Smooth muscle cell (in vitro differentiated cells): ENCODE results near the gene DIP2A. TPM values are rescaled to one million over a fixed set of nuclear protein-coding genes. Genes with fewer than 3 reads are reported as not detected.

Experiments
- DNase-seq: peaks from one replicate; lab custom pipeline; 2025; ENCODE audit not compliant: unreplicated experiment; lab: John Stamatoyannopoulos, UW
- H2AFZ ChIP-seq: fragments of 200-600 bp; sonication (generic); 2 replicates; pipeline ENCODE4 v1.6.0; 2016; ENCODE audit warnings: antibody characterized with exemption, low read depth, mild to moderate bottlenecking
- H3F3A ChIP-seq: fragments of 200-600 bp; sonication (generic); 2 replicates; pipeline ENCODE4 v1.6.0; 2017; ENCODE audit warnings: antibody characterized with exemption, low read depth
- H3K27ac ChIP-seq: fragments of 200-600 bp; sonication (generic); 2 replicates; pipeline ENCODE4 v1.5.1; 2016; ENCODE audit warnings: low read depth, mild to moderate bottlenecking
- H3K27me3 ChIP-seq: fragments of 200-600 bp; sonication (generic); 2 replicates; pipeline ENCODE4 v1.6.1; 2016; ENCODE audit warnings: low read depth, mild to moderate bottlenecking
- H3K36me3 ChIP-seq: fragments of 200-600 bp; sonication (generic); 2 replicates; pipeline ENCODE4 v1.5.1; 2016; ENCODE audit warnings: low read depth
- H3K4me1 ChIP-seq: fragments of 200-600 bp; sonication (generic); 2 replicates; pipeline ENCODE4 v1.5.1; 2016; ENCODE audit warnings: low read depth
- H3K4me2 ChIP-seq: fragments of 200-600 bp; sonication (generic); 2 replicates; pipeline ENCODE4 v1.6.0; 2016; ENCODE audit warnings: mild to moderate bottlenecking
- H3K4me3 ChIP-seq: fragments of 200-600 bp; sonication (generic); 2 replicates; pipeline ENCODE4 v1.5.1; 2016; ENCODE audit warnings: mild to moderate bottlenecking
- H3K79me2 ChIP-seq: fragments of 200-600 bp; sonication (generic); 2 replicates; pipeline ENCODE4 v1.6.0; 2016; ENCODE audit warnings: low read depth, mild to moderate bottlenecking
- H3K9ac ChIP-seq: fragments of 200-600 bp; sonication (generic); 2 replicates; pipeline ENCODE4 v1.6.0; 2016; ENCODE audit warnings: low read depth
- H3K9me3 ChIP-seq: fragments of 200-600 bp; sonication (generic); replicated peaks from 2 replicates; pipeline ENCODE4 v1.5.1; 2016; ENCODE audit warnings: low read depth
- H4K20me1 ChIP-seq: fragments of 200-600 bp; sonication (generic); 2 replicates; pipeline ENCODE4 v1.6.0; 2016; ENCODE audit warnings: low read depth
- CTCF ChIP-seq: fragments of 200-600 bp; sonication (generic); IDR thresholded peaks from 2 replicates; pipeline ENCODE4 v1.5.1; 2017; ENCODE audit warnings: borderline replicate concordance, mild to moderate bottlenecking, antibody characterized with exemption; ENCODE audit not compliant: insufficient read depth, poor library complexity, severe bottlenecking
- WGBS: methylation state at CpG from one replicate; pipeline ENCODE4 v1.1.7; 2016; ENCODE audit warnings: low lambda C conversion rate; 5-methylcytosine and 5-hydroxymethylcytosine counted together
- polyA plus RNA-seq: library from polyadenylated mRNA; unstranded; fragments of >200 nt; fragmentation: Nextera tagmentation; extraction: Ambion mirVana; gene quantifications from 2 replicates; pipeline ENCODE4 v1.2.1, GENCODE V29; 2016
- total RNA-seq: library from RNA; depleted of rRNA; stranded (reverse); fragments of >200 nt; gene quantifications from 2 replicates; pipeline ENCODE4 v1.2.3, GENCODE V29; 2014

Gene DIP2A
- total and polyA plus RNA-seq, 2 experiments from 2014 or later = 11.5 to 24.8 TPM

DNA sequence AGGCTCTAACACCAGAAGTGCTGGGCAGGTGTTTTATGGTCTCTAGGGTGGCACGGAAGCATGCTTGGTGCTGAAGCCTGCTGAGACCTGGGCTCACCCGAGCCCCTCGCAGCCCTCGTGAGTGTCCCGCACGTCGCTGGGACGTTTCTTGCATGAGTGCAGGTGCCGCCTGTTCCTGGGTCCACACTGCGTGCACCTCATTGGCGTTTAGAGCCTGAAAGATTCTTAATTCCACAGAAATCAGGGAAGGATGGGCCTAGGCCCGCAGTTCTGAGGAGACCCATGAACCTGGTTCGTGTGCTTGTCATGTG is 43.8 kb upstream of the DIP2A start:
- DNase-seq = no peak
- H3K27ac ChIP-seq = no peak overlapping the region
- no peaks in the 10 kb centered on the region for H3K36me3 ChIP-seq
- no peak for TF ChIP-seq CTCF
- H4K20me1 ChIP-seq = no peaks in the 10 kb centered on the region
- H3K79me2 ChIP-seq = no peaks in the 10 kb centered on the region
- H3K9ac ChIP-seq = no peak overlapping the region
- no peaks in the 10 kb centered on the region for H3F3A ChIP-seq
- no peaks in the 10 kb centered on the region for H3K27me3 ChIP-seq
- no peaks in the 10 kb centered on the region for H3K4me1 ChIP-seq
- H2AFZ ChIP-seq = no peak overlapping the region
- 99% methylated on average over 13 of the region's 13 CpGs for WGBS
- H3K9me3 ChIP-seq = no peaks in the 10 kb centered on the region
- no peak overlapping the region for H3K4me2 ChIP-seq
- no peak overlapping the region for H3K4me3 ChIP-seq

GRCh38 chr21:46416551-46416950 is 42.1 kb upstream of the DIP2A start:
- WGBS = 93% methylated on average over 20 of the region's 20 CpGs
- H3K9ac ChIP-seq = no peak overlapping the region
- no peaks in the 10 kb centered on the region for H3K36me3 ChIP-seq
- TF ChIP-seq CTCF = no peak
- H3K27ac ChIP-seq = no peak overlapping the region
- no peaks in the 10 kb centered on the region for H3K79me2 ChIP-seq
- no peak overlapping the region for H3K4me2 ChIP-seq
- H2AFZ ChIP-seq = no peak overlapping the region
- no peak for DNase-seq
- no peaks in the 10 kb centered on the region for H3K27me3 ChIP-seq
- no peak overlapping the region for H3K4me3 ChIP-seq
- no peaks in the 10 kb centered on the region for H3K9me3 ChIP-seq
- H4K20me1 ChIP-seq = no peaks in the 10 kb centered on the region
- no peaks in the 10 kb centered on the region for H3K4me1 ChIP-seq
- H3F3A ChIP-seq = no peaks in the 10 kb centered on the region

DNA sequence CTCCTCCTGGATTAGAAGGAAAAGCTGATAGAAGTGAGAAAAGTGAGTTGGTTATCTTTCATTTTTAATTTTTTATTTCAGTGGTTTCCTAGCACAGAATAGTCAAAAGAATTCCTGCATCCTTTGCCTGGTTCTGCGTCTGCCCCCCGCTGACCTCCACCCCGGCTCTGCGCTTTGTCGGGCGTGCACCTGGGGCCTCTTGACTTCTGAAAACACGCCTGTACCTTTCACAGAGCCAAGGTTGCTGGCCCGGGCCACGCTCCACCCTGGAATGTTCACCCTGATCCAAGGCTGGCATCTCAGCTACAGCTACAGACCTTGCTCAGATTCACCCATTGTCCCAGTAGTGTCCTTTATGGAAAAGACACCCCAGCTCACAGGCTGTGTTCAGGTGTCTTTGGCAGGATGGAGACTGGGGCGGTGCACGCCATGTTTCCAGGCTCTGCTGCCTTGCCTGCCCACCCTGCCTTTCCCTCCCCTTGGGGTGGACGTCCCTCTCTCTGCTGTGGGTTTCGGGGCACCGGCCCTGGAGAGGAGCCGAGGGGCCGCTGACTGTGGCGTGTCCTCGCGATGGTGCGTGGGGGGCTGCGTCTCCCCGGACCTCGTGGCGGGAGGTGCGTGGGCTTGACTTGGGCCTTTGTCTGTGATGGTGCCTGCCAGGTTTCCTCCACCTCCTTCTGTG is 40.3 kb upstream of the DIP2A start:
- H3K4me3 ChIP-seq = no peak overlapping the region
- DNase-seq = no peak
- 96% methylated on average over 23 of the region's 25 CpGs for WGBS

More for the DNA sequence above, 40.3 kb upstream of the DIP2A start:
- Histone ChIP-seq H3K27ac (no peak overlapping the region), H4K20me1 (no peaks in the 10 kb centered on the region), H3K36me3 (no peaks in the 10 kb centered on the region), H3K4me2 (no peak overlapping the region), H3K9me3 (no peaks in the 10 kb centered on the region), H3K9ac (no peak overlapping the region), H2AFZ (no peak overlapping the region), H3K27me3 (no peaks in the 10 kb centered on the region), H3F3A (no peaks in the 10 kb centered on the region), H3K4me1 (no peaks in the 10 kb centered on the region), H3K79me2 (no peaks in the 10 kb centered on the region)
- no peak for TF ChIP-seq CTCF
